Calu3 (cell line): ENCODE measurements around the gene SLC5A9. TPM values are rescaled to one million over a fixed set of nuclear protein-coding genes. Genes with fewer than 3 reads are reported as not detected.

Experiments used
- BruUV-seq: library from RNA; stranded (reverse); fragments of 400-500 nt; replicated peaks from 2 replicates; lab custom pipeline; 2021; lab: Mats Ljungman, UMichigan
- CTCF ChIA-PET: fragments of 300-600 bp; sonication (Branson Sonifier 250); formaldehyde crosslinking; loops from one replicate; lab custom pipeline; 2022; ENCODE audit warnings: antibody characterized with exemption; lab: Charles Lee
- DNase-seq: peaks from one replicate; pipeline ENCODE4 v3.0.0; 2022
- H3K27ac Mint-ChIP-seq: one replicate; pipeline ENCODE4 v1.8.0; 2022; ENCODE audit warnings: mixed read lengths; ENCODE audit not compliant: unreplicated experiment
- H3K27me3 Mint-ChIP-seq: one replicate; pipeline ENCODE4 v1.8.0; 2022; ENCODE audit warnings: mixed read lengths; ENCODE audit not compliant: unreplicated experiment
- H3K36me3 Mint-ChIP-seq: one replicate; pipeline ENCODE4 v1.8.0; 2022; ENCODE audit warnings: mild to moderate bottlenecking, moderate library complexity, mixed read lengths; ENCODE audit not compliant: insufficient read depth, unreplicated experiment
- H3K4me1 Mint-ChIP-seq: one replicate; pipeline ENCODE4 v1.8.0; 2022; ENCODE audit warnings: mild to moderate bottlenecking, low read depth, mixed read lengths; ENCODE audit not compliant: unreplicated experiment
- H3K4me3 Mint-ChIP-seq: one replicate; pipeline ENCODE4 v1.8.0; 2022; ENCODE audit warnings: mild to moderate bottlenecking, low read depth, moderate library complexity, mixed read lengths; ENCODE audit not compliant: unreplicated experiment
- H3K9me3 Mint-ChIP-seq: one replicate; pipeline ENCODE4 v1.8.0; 2022; ENCODE audit warnings: low read depth, mixed read lengths; ENCODE audit not compliant: unreplicated experiment
- intact Hi-C: fragments of 100-400 bp; cut with micrococcal nuclease; formaldehyde crosslinking; loops from one replicate; pipeline ENCODE4 v1.10.0; 2022; ENCODE audit not compliant: unreplicated experiment
- total RNA-seq: library from RNA; stranded (reverse); gene quantifications from 2 replicates; pipeline ENCODE4 v1.2.3, GENCODE V29; 2022
- TF ChIP-seq, protein P1 (sequence below): fragments of 200-600 bp; IDR thresholded peaks from one replicate; pipeline ENCODE4 v1.8.0; 2022; ENCODE audit warnings: antibody characterized with exemption; ENCODE audit not compliant: unreplicated experiment

SLC5A9 gene
- total RNA-seq, 1 experiment from 2014 or later, result 0.87 TPM

DNA sequence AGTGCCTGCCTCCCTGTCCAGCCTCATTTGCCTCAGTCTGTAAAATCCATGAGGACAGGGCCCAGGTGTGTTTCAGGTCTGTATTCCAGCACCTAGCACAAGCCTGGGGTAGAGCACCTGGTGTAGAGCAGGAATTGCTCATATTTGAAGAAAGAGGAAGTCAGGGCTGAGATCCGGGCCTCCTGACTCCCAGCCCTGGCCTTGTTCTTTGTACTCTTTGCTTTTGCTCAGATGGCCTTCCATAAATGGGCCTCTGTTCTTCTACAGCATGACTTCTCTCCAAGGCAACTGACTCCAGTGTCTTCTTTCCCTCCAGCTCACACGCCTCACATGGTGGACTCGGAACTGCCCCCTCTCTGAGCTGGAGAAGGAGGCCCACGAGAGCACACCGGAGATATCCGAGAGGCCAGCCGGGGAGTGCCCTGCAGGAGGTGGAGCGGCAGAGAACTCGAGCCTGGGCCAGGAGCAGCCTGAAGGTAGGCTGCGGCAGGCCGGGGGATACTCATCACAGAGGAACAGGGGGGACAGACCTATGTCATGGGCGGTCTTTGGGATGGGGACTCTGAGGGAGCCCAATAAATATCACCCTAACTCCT lies 19.7 kb downstream of the SLC5A9 start:
- no peaks in the 10 kb centered on the region for H3K27me3 Mint-ChIP-seq
- peaks cover 11% of the 10 kb centered on the region for H3K4me1 Mint-ChIP-seq
- intact Hi-C loops, result no loop called here
- no peak overlapping the region for H3K27ac Mint-ChIP-seq
- BruUV-seq, result no TSS peak
- TF ChIP-seq, protein P1, sequence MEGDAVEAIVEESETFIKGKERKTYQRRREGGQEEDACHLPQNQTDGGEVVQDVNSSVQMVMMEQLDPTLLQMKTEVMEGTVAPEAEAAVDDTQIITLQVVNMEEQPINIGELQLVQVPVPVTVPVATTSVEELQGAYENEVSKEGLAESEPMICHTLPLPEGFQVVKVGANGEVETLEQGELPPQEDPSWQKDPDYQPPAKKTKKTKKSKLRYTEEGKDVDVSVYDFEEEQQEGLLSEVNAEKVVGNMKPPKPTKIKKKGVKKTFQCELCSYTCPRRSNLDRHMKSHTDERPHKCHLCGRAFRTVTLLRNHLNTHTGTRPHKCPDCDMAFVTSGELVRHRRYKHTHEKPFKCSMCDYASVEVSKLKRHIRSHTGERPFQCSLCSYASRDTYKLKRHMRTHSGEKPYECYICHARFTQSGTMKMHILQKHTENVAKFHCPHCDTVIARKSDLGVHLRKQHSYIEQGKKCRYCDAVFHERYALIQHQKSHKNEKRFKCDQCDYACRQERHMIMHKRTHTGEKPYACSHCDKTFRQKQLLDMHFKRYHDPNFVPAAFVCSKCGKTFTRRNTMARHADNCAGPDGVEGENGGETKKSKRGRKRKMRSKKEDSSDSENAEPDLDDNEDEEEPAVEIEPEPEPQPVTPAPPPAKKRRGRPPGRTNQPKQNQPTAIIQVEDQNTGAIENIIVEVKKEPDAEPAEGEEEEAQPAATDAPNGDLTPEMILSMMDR, result no peak
- CTCF ChIA-PET, result interaction anchor here (0.6 kb wide), 1 partner anchor 149 kb away, joined by 5 read pairs; no protein-coding TSS in a partner anchor
- no peaks in the 10 kb centered on the region for H3K9me3 Mint-ChIP-seq
- H3K36me3 Mint-ChIP-seq, result no peaks in the 10 kb centered on the region
- no peak overlapping the region for H3K4me3 Mint-ChIP-seq
- no peak for DNase-seq

DNA sequence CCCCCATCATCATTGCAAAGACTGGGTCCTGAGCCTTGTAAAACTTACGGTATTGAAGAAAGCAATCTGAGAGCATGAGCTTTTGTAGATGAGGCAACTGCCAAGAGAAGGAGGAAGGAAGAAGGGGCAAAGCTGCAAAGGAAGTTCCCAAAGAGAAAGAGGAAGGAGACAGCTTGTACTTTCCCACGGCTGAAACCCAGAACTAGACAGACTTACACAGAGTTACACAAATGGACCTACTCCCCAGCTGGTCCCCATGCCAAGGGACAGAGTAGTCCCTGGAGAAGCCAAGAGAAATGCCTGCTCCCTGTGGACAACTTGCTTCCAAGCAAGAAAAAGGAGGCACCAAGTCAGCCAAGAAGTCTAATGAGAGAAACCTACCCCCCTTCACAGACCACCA lies 22.6 kb downstream of the SLC5A9 start:
- CTCF ChIA-PET, result interaction anchor here (0.5 kb wide), 1 partner anchor 151 kb away, joined by 11 read pairs; no protein-coding TSS in a partner anchor
- no peak for DNase-seq
- peaks cover 18% of the 10 kb centered on the region for H3K4me1 Mint-ChIP-seq
- no TSS peak for BruUV-seq
- TF ChIP-seq, protein P1, result no peak
- H3K36me3 Mint-ChIP-seq, result no peaks in the 10 kb centered on the region
- no peak overlapping the region for H3K27ac Mint-ChIP-seq
- no peaks in the 10 kb centered on the region for H3K27me3 Mint-ChIP-seq
- no peaks in the 10 kb centered on the region for H3K9me3 Mint-ChIP-seq
- H3K4me3 Mint-ChIP-seq, result no peak overlapping the region
- intact Hi-C loops, result no loop called here

DNA sequence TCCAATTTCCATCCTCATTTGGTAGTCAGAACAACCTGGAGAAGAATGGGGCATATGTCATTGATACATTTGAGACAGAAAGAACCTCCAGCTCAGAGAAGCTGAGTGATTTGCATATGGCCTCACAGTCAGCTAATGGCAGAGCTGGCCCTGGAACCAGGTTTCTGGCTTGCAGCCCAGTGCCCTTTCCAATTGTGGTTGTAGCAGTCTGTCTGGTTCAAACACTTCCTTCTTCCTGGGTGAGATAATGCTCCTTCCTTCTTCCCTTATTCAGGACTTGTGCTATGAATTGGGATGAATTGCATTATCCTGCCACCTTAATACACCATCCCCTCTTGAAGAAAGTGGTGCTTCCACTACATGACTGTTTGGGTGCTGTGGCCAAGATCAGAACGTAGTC lies 24.2 kb downstream of the SLC5A9 start:
- CTCF ChIA-PET, result no interaction called here
- Mint-ChIP-seq H3K4me3 (no peak overlapping the region), H3K9me3 (no peaks in the 10 kb centered on the region), H3K27me3 (no peaks in the 10 kb centered on the region), H3K27ac (no peak overlapping the region), H3K4me1 (peaks cover 18% of the 10 kb centered on the region), H3K36me3 (no peaks in the 10 kb centered on the region)
- intact Hi-C loops, result no loop called here
- BruUV-seq, result no TSS peak
- TF ChIP-seq, protein P1, result no peak
- peak; percentile 80 for DNase-seq

DNA sequence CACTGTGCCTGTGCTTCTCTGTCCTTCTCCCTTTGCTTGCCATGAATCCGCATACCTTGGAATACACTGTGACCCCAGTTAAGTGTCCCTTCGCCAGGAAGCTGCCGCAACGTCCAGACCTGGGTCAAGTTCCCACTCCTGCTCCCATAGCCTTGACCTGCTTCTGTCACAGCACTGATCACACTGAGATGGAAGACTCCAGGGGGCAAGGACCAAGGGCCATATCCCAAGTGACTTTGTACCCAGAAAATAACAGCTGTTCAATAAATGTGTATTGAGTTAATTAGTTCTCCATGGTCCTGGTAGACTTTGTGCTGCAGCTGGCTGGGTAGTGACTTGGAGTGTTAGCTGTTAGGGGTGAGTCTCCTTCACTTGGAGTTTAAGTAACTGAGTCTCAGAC lies 25.8 kb downstream of the SLC5A9 start:
- intact Hi-C loops, result no loop called here
- Mint-ChIP-seq H3K36me3 (no peaks in the 10 kb centered on the region), H3K27ac (no peak overlapping the region), H3K4me1 (peaks cover 18% of the 10 kb centered on the region), H3K27me3 (no peaks in the 10 kb centered on the region), H3K4me3 (no peak overlapping the region), H3K9me3 (no peaks in the 10 kb centered on the region)
- CTCF ChIA-PET, result no interaction called here
- no TSS peak for BruUV-seq
- TF ChIP-seq, protein P1, result no peak
- no peak for DNase-seq
